Endothelial cell of umbilical vein (primary cell): ENCODE results near the gene KCNG1. TPM values are rescaled to one million over a fixed set of nuclear protein-coding genes. Genes with fewer than 3 reads are reported as not detected.

Source experiments
- BruUV-seq: library from RNA; stranded (reverse); fragments of 400-500 nt; replicated peaks from 2 replicates; lab custom pipeline; 2021; lab: Mats Ljungman, UMichigan
- CTCF ChIA-PET: fragments of 300-600, 350-600 bp; sonication (Branson Sonifier 250); formaldehyde crosslinking; loops from one replicate; lab custom pipeline; 2021; ENCODE audit warnings: antibody characterized with exemption, inconsistent platforms; lab: Charles Lee
- POLR2A ChIA-PET: fragments of 300-600, 350-600 bp; sonication (Branson Sonifier 250); formaldehyde crosslinking; loops from one replicate; lab custom pipeline; 2021; ENCODE audit warnings: antibody characterized with exemption, inconsistent platforms; lab: Charles Lee
- DNase-seq: peaks from one replicate; pipeline ENCODE4 v3.0.0-alpha.2; 2011; ENCODE audit warnings: low read depth, low spot score
- FAIRE-seq: peaks from 2 replicates; lab custom pipeline; 2011; peaks lifted over from hg19 to GRCh38; lab: Jason Lieb, UNC
- H2AFZ ChIP-seq: 2 replicates; pipeline ENCODE4 v1.6.0; 2012; ENCODE audit warnings: low read depth, low read length, control low read depth, inconsistent platforms
- H3K27ac ChIP-seq: 2 replicates; pipeline ENCODE4 v1.5.1; 2011; ENCODE audit warnings: low read depth, mild to moderate bottlenecking, control low read depth, low read length, moderate library complexity; ENCODE audit not compliant: insufficient read depth
- H3K27me3 ChIP-seq, 2 experiments: 2 replicates each; pipeline versions ENCODE4 v1.6.0 to v1.6.1; 2011; ENCODE audit warnings: low read length in 2 of 2, mixed read lengths in 1 of 2; ENCODE audit not compliant: control insufficient read depth in 2 of 2, insufficient read depth in 2 of 2
- H3K36me3 ChIP-seq, 2 experiments: 2 replicates in 1 of 2; 3 replicates in 1 of 2; pipeline ENCODE4 v1.5.1; 2011; ENCODE audit warnings: low read length in 2 of 2, mild to moderate bottlenecking in 1 of 2, moderate library complexity in 1 of 2; ENCODE audit not compliant: control insufficient read depth in 2 of 2, insufficient read depth in 2 of 2; ENCODE audit errors: extremely low read depth in 1 of 2
- H3K4me1 ChIP-seq: 3 replicates; pipeline ENCODE4 v1.5.1; 2011; ENCODE audit warnings: mild to moderate bottlenecking, low read length; ENCODE audit not compliant: control insufficient read depth, insufficient read depth; ENCODE audit errors: extremely low read depth
- H3K4me2 ChIP-seq: 2 replicates; pipeline ENCODE4 v1.6.1; 2011; ENCODE audit warnings: low read length, control low read depth, mixed read lengths; ENCODE audit not compliant: insufficient read depth
- H3K4me3 ChIP-seq, 3 experiments: fragments of 200-600 bp in 1 of 3; sonication (generic), shearing (Covaris generic) in 1 of 3; replicated peaks in 1 of 3; 2 replicates each; pipeline ENCODE4 v1.5.1; 2011 to 2016; ENCODE audit warnings: control low read depth in 3 of 3, low read length in 3 of 3, mild to moderate bottlenecking in 2 of 3, inconsistent platforms in 1 of 3, low read depth in 1 of 3, moderate library complexity in 1 of 3; ENCODE audit not compliant: insufficient read depth in 1 of 3
- H3K79me2 ChIP-seq: 2 replicates; pipeline ENCODE4 v1.6.0; 2012; ENCODE audit warnings: low read length, inconsistent platforms; ENCODE audit not compliant: control insufficient read depth, insufficient read depth
- H3K9ac ChIP-seq: replicated peaks from 2 replicates; pipeline ENCODE3; 2011; ENCODE audit warnings: low read length, control low read depth; ENCODE audit not compliant: insufficient read depth; ENCODE audit errors: extremely low read depth
- H3K9me1 ChIP-seq: replicated peaks from 3 replicates; pipeline ENCODE4 v1.6.0; 2011; ENCODE audit warnings: mild to moderate bottlenecking, low read length; ENCODE audit not compliant: control insufficient read depth, insufficient read depth; ENCODE audit errors: extremely low read depth
- H3K9me3 ChIP-seq: replicated peaks from 2 replicates; pipeline ENCODE4 v1.5.1; 2012; ENCODE audit warnings: low read length, inconsistent platforms; ENCODE audit not compliant: control insufficient read depth, insufficient read depth
- H4K20me1 ChIP-seq: replicated peaks from 2 replicates; pipeline ENCODE3; 2011; ENCODE audit warnings: mild to moderate bottlenecking, low read length; ENCODE audit not compliant: control insufficient read depth, insufficient read depth; ENCODE audit errors: extremely low read depth
- EZH2 ChIP-seq: IDR thresholded peaks from 2 replicates; pipeline ENCODE4 v1.6.1; 2012; ENCODE audit warnings: borderline replicate concordance, low read depth, mild to moderate bottlenecking, moderate library complexity, low read length, inconsistent platforms; ENCODE audit not compliant: severe bottlenecking
- MAX ChIP-seq: IDR thresholded peaks from 2 replicates; pipeline ENCODE4 v1.6.1; 2011; ENCODE audit not compliant: insufficient read depth, insufficient read length
- dilution Hi-C: fragments of 300-500 bp; cut with MboI; formaldehyde crosslinking; loops from one replicate; pipeline ENCODE4 v1.15.0; 2019; ENCODE audit warnings: low sequenced_read_pairs; ENCODE audit not compliant: extremely low pct_ligation_motif_present
- intact Hi-C: fragments of 100-400 bp; cut with micrococcal nuclease; formaldehyde crosslinking; loops from one replicate; pipeline ENCODE4 v1.10.0; 2022
- polyA plus RNA-seq, 4 experiments: library from polyadenylated mRNA; depleted of rRNA in 3 of 4; stranded (reverse) in 3 of 4; unstranded in 1 of 4; fragments of >200 nt; gene quantifications; 2 replicates each; pipeline versions ENCODE4 v1.2.1 to v1.2.3, GENCODE V29; 2011 to 2012; ENCODE audit warnings: missing spikeins in 1 of 4
- total RNA-seq: library from RNA; stranded (reverse); gene quantifications from 2 replicates; pipeline ENCODE4 v1.2.3, GENCODE V29; 2021

Gene KCNG1
- total and polyA plus RNA-seq, 2 donors (not counting 3 experiments of a cell fraction or from before 2014, with no cell fraction given): 0.22 to 1.1 TPM

- CTCF ChIA-PET: interaction anchor here (1.0 to 2.5 kb wide), 9 partner anchors 16 to 367 kb away, joined by 3 to 21 read pairs (median 8); partner anchors contain the start of genes ADNP and BCAS4
- no peak for TF ChIP-seq EZH2
- TF ChIP-seq MAX: peak; percentile 48
- H3K4me2 ChIP-seq: peak within 1 kb of the TSS; percentile 97
- no peaks in the 10 kb centered on the region for H3K9me3 ChIP-seq
- peak within 1 kb of the TSS; percentile 55 to 94 (median 80) for H3K4me3 ChIP-seq
- peak within 1 kb of the TSS; percentile 96 for H3K27ac ChIP-seq
- TSS peak; percentile 60 for BruUV-seq
- H4K20me1 ChIP-seq: no peaks in the 10 kb centered on the region
- dilution Hi-C loops: no loop called here
- H3K79me2 ChIP-seq: peaks cover 57% of the 10 kb centered on the region
- peak within 1 kb of the TSS; percentile 96 for H3K9ac ChIP-seq
- H3K36me3 ChIP-seq: peaks cover 0 to 2% of the 10 kb centered on the region in 2 experiments
- FAIRE-seq (peak; percentile 93), DNase-seq (peak; percentile 94)
- peak within 1 kb of the TSS; percentile 74 for H2AFZ ChIP-seq
- peaks cover 24% of the 10 kb centered on the region for H3K4me1 ChIP-seq
- no peaks in the 10 kb centered on the region for H3K9me1 ChIP-seq
- POLR2A ChIA-PET: interaction anchor here (0.7 to 2.3 kb wide), 5 partner anchors 9 to 949 kb away, joined by 3 to 15 read pairs (median 4); partner anchors contain the start of gene ADNP
- intact Hi-C loops: loop anchor here (1.0 kb wide), 2 partner anchors 28 to 141 kb away; partner anchors contain the start of gene ADNP
- no peaks in the 10 kb centered on the region for H3K27me3 ChIP-seq
Measured at GRCh38 chr20:50958615-50959542, 64.0 kb downstream of the KCNG1 start, which contains the start of gene MOCS3. MOCS3 (plus strand) TSS chr20:50958818; CDS start chr20:50958843, 25 bp downstream.
